ENCODE data around the gene GLIPR1.
"Not testable (repeated sequence)": the region's sequence is repeated elsewhere in the genome, so short reads cannot be mapped to it uniquely, and the experiment has no call there.

The GLIPR1 gene

GRCh38 chr12:75521224-75521623 lies 40.7 kb downstream of the GLIPR1 start:
- DNase-seq (ENCODE audit: low spot score) = not testable (repeated sequence)

- DNase-seq (ENCODE audit: low spot score) = not testable (repeated sequence)
Measured at GRCh38 chr12:75522124-75522523, 41.6 kb downstream of the GLIPR1 start.

GRCh38 chr12:75525263-75525662 lies 44.7 kb downstream of the GLIPR1 start:
- no peak for DNase-seq (ENCODE audit: low spot score)

- DNase-seq (ENCODE audit: low spot score) = peak; percentile 31
Measured at GRCh38 chr12:75526655-75527511, 46.3 kb downstream of the GLIPR1 start.

- no peak for DNase-seq (ENCODE audit: low spot score)
Measured at GRCh38 chr12:75528272-75528671, 47.7 kb downstream of the GLIPR1 start.

- no peak for DNase-seq (ENCODE audit: low spot score)
Measured at GRCh38 chr12:75528692-75529091, 48.1 kb downstream of the GLIPR1 start.

- DNase-seq (ENCODE audit: low spot score) = no peak
Measured at GRCh38 chr12:75529316-75529715, 48.8 kb downstream of the GLIPR1 start.

GRCh38 chr12:75529826-75530225 lies 49.3 kb downstream of the GLIPR1 start:
- DNase-seq (ENCODE audit: low spot score) = no peak

GRCh38 chr12:75533239-75533638 lies 52.7 kb downstream of the GLIPR1 start:
- DNase-seq (ENCODE audit: low spot score) = no peak

GRCh38 chr12:75539889-75540288 lies 59.3 kb downstream of the GLIPR1 start:
- no peak for DNase-seq (ENCODE audit: low spot score)

- no peak for DNase-seq (ENCODE audit: low spot score)
Measured at GRCh38 chr12:75542942-75543341, 62.4 kb downstream of the GLIPR1 start.

- no peak for DNase-seq (ENCODE audit: low spot score)
Measured at GRCh38 chr12:75543529-75543928, 63.0 kb downstream of the GLIPR1 start.

GRCh38 chr12:75545636-75546035 lies 65.1 kb downstream of the GLIPR1 start:
- no peak for DNase-seq (ENCODE audit: low spot score)

- no peak for DNase-seq (ENCODE audit: low spot score)
Measured at GRCh38 chr12:75548879-75549278, 68.3 kb downstream of the GLIPR1 start.

- DNase-seq (ENCODE audit: low spot score) = no peak
Measured at GRCh38 chr12:75549989-75550388, 69.4 kb downstream of the GLIPR1 start.

- no peak for DNase-seq (ENCODE audit: low spot score)
Measured at GRCh38 chr12:75550401-75551240, 70.1 kb downstream of the GLIPR1 start.

- no peak for DNase-seq (ENCODE audit: low spot score)
Measured at GRCh38 chr12:75551477-75551876, 70.9 kb downstream of the GLIPR1 start.

GRCh38 chr12:75553398-75553797 lies 72.8 kb downstream of the GLIPR1 start:
- DNase-seq (ENCODE audit: low spot score) = no peak

Data from germinal center (tissue), 1 donor.